Right forelimb (tissue), 1 donor: ENCODE results near the gene CLTRN.

Experiments
- DNase-seq: peaks from one replicate; pipeline ENCODE4 v3.0.0-alpha.2; 2018

The CLTRN gene

GRCh38 chrX:15646543-15646942 is 18.1 kb downstream of the CLTRN start:
- no peak for DNase-seq

- DNase-seq: no peak
These were observed 18.6 kb downstream of the CLTRN start for GRCh38 chrX:15646031-15646430.

- DNase-seq: no peak
These were observed 19.3 kb downstream of the CLTRN start for GRCh38 chrX:15645266-15645665.

GRCh38 chrX:15644560-15644872 is 20.1 kb downstream of the CLTRN start:
- no peak for DNase-seq

GRCh38 chrX:15643786-15644559 is 20.6 kb downstream of the CLTRN start:
- DNase-seq: no peak

- no peak for DNase-seq
These were observed 33.0 kb downstream of the CLTRN start for GRCh38 chrX:15631637-15632036.

- no peak for DNase-seq
These were observed 41.6 kb downstream of the CLTRN start for GRCh38 chrX:15623054-15623453.

GRCh38 chrX:15619053-15619755 is 45.4 kb downstream of the CLTRN start:
- DNase-seq: no peak

GRCh38 chrX:15617111-15617510 is 47.5 kb downstream of the CLTRN start:
- DNase-seq: no peak

GRCh38 chrX:15616531-15616930 is 48.1 kb downstream of the CLTRN start:
- DNase-seq: no peak

- no peak for DNase-seq
These were observed 57.5 kb downstream of the CLTRN start for GRCh38 chrX:15607067-15607466.

- DNase-seq: no peak
These were observed 58.5 kb downstream of the CLTRN start for GRCh38 chrX:15606136-15606535.

GRCh38 chrX:15605226-15605625 is 59.4 kb downstream of the CLTRN start:
- no peak for DNase-seq

- DNase-seq: no peak
These were observed 61.8 kb downstream of the CLTRN start for GRCh38 chrX:15602761-15603160.

GRCh38 chrX:15601932-15602331 is 62.7 kb downstream of the CLTRN start:
- DNase-seq: no peak

GRCh38 chrX:15600745-15601144 is 63.9 kb downstream of the CLTRN start, which contains the start of gene ACE2:
Gene ACE2 (minus strand): TSS chrX:15600960. CDS start chrX:15600911, 49 bp downstream.
- DNase-seq: no peak

- no peak for DNase-seq
These were observed 64.6 kb downstream of the CLTRN start for GRCh38 chrX:15600049-15600448.

GRCh38 chrX:15599461-15599860 is 65.1 kb downstream of the CLTRN start:
- no peak for DNase-seq

GRCh38 chrX:15598026-15598425 is 66.6 kb downstream of the CLTRN start:
- DNase-seq: no peak

- DNase-seq: no peak
These were observed 70.2 kb downstream of the CLTRN start for GRCh38 chrX:15594371-15594770.

GRCh38 chrX:15579778-15580747 is 84.5 kb downstream of the CLTRN start:
- DNase-seq: no peak
